Gastrocnemius medialis (tissue), 4 donors: ENCODE results near the gene PDE6H. TPM values are rescaled to one million over a fixed set of nuclear protein-coding genes. Genes with fewer than 3 reads are reported as not detected.
A peak's percentile ranks its signal among the peaks of the same experiment; 100 is the strongest.

Experiments
- ATAC-seq, 2 donors: fragments of 150-250 bp; one replicate each; pipeline ENCODE4 v1.9.1; 2016
- DNase-seq, 2 donors: peaks; one replicate each; pipeline ENCODE4 v3.0.0-alpha.2; 2019
- H3K27ac ChIP-seq, 4 donors: fragments of 200-600 bp; sonication (generic); 1 replicate in 1 of 4; 2 replicates in 3 of 4; pipeline ENCODE4 v1.5.1; 2016 to 2018; ENCODE audit warnings: mild to moderate bottlenecking in 2 of 4, moderate library complexity in 1 of 4
- H3K27me3 ChIP-seq, 3 donors: fragments of 200-600 bp; sonication (generic) in 2 of 3; 1 replicate in 1 of 3; 2 replicates in 2 of 3; pipeline versions ENCODE4 v1.5.1 to v1.6.0; 2016 to 2019; ENCODE audit warnings: mild to moderate bottlenecking in 1 of 3, moderate library complexity in 1 of 3
- H3K36me3 ChIP-seq, 2 donors: fragments of 200-600 bp; sonication (generic) in 1 of 2; one replicate each; pipeline ENCODE4 v1.5.1; 2017 to 2018
- H3K4me1 ChIP-seq, 2 donors: fragments of 200-600 bp; sonication (generic) in 1 of 2; one replicate each; pipeline ENCODE4 v1.5.1; 2016 to 2017; ENCODE audit warnings: mild to moderate bottlenecking in 2 of 2
- H3K4me3 ChIP-seq, 4 donors: fragments of 200-600 bp; sonication (generic) in 3 of 4; 1 replicate in 1 of 4; 2 replicates in 3 of 4; pipeline ENCODE4 v1.5.1; 2016 to 2019; ENCODE audit warnings: mild to moderate bottlenecking in 2 of 4
- H3K9me3 ChIP-seq, 3 donors: fragments of 200-600 bp; sonication (generic) in 2 of 3; 1 replicate in 1 of 3; 2 replicates in 2 of 3; pipeline ENCODE4 v1.5.1; 2016 to 2019
- CTCF ChIP-seq, 5 experiments: fragments of 450-650 bp in 3 of 5; fragments of 200-600 bp in 2 of 5; sonication (generic) in 2 of 5; IDR thresholded peaks in 4 of 5; conservative IDR thresholded peaks in 1 of 5; 1 replicate in 4 of 5; 2 replicates in 1 of 5; pipeline ENCODE4 v1.5.1; 2016 to 2019; ENCODE audit warnings: antibody characterized with exemption in 5 of 5, mild to moderate bottlenecking in 3 of 5, moderate library complexity in 3 of 5
- POLR2A ChIP-seq, 2 donors: fragments of 450-650 bp; IDR thresholded peaks; one replicate each; pipeline ENCODE4 v1.6.1; 2017; ENCODE audit warnings: antibody characterized with exemption in 2 of 2, mild to moderate bottlenecking in 2 of 2, moderate library complexity in 2 of 2
- in situ Hi-C, 4 donors: fragments of 200-750 bp; cut with MboI; loops; one replicate each; pipeline versions ENCODE4 v1.15.0 to v1.8.0; 2017; ENCODE audit warnings: low sequenced_read_pairs in 4 of 4
- intact Hi-C: fragments of 100-400 bp; cut with DNase I; formaldehyde crosslinking; loops from one replicate; pipeline ENCODE4 v1.15.1; 2023; ENCODE audit warnings: low total_unique reads
- total RNA-seq, 4 donors: library from RNA; depleted of rRNA; stranded (reverse); fragments of >200 nt; gene quantifications; one replicate each; pipeline versions ENCODE4 v1.1.0 to v1.2.3, GENCODE V29; 2016

The PDE6H gene
- total RNA-seq, 4 donors from 2014 or later: not detected

GRCh38 chr12:14948672-14949071 lies 24.2 kb upstream of the PDE6H start:
- peaks cover 7 to 19% of the 10 kb centered on the region in 2 donors for H3K4me1 ChIP-seq
- no peaks in the 10 kb centered on the region for H3K9me3 ChIP-seq
- no peak overlapping the region for H3K4me3 ChIP-seq
- DNase-seq (peak; percentile 9 to 25), ATAC-seq (peak; percentile 73 to 86)
- no peaks in the 10 kb centered on the region for H3K27me3 ChIP-seq
- TF ChIP-seq POLR2A (IDR thresholded peaks at IDR 0.05): peak; percentile 28 to 43
- no peak for TF ChIP-seq CTCF (IDR thresholded peaks at IDR 0.05 in 4 of 5, conservative IDR thresholded peaks at IDR 0.05 in 1 of 5)
- in situ Hi-C loops (no loop called here), intact Hi-C loops (no loop called here)
- peak overlapping the region; percentile 59 to 76 (median 68) for H3K27ac ChIP-seq
- H3K36me3 ChIP-seq: no peaks in the 10 kb centered on the region

DNA sequence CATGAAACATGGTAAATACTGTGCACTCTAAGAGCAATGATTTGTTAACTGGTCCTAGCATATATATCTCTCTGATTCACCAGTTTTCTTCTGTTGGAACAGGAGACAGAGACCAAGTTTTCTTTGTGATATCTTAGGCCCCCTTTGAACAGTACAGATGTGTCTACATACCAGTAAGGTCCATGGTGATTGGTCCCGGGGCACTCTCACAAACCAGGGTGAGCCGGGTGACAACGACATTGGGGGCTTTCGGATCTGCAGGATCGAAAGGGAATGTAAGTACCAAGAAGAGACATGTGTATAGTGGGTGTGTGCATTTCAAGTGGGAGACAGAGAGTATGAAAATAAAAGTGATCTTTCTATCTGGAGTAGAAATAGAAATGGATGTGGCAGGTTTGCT lies 23.2 kb upstream of the PDE6H start:
- Histone ChIP-seq H3K27ac (peak overlapping the region; percentile 59 to 76 (median 68)), H3K9me3 (no peaks in the 10 kb centered on the region), H3K36me3 (no peaks in the 10 kb centered on the region), H3K4me1 (peaks cover 7 to 24% of the 10 kb centered on the region in 2 donors), H3K4me3 (no peak overlapping the region), H3K27me3 (no peaks in the 10 kb centered on the region)
- DNase-seq: no peak
- ATAC-seq: no peak
- TF ChIP-seq CTCF (IDR thresholded peaks at IDR 0.05 in 4 of 5, conservative IDR thresholded peaks at IDR 0.05 in 1 of 5) (no peak), POLR2A (IDR thresholded peaks at IDR 0.05) (no peak)
- intact Hi-C loops (loop anchor here (5.0 kb wide), 1 partner anchor 47 kb away; no protein-coding TSS in a partner anchor), in situ Hi-C loops (no loop called here)

GRCh38 chr12:14950421-14950820 lies 22.4 kb upstream of the PDE6H start:
- Histone ChIP-seq H3K4me1 (peaks cover 7 to 24% of the 10 kb centered on the region in 2 donors), H3K36me3 (no peaks in the 10 kb centered on the region), H3K4me3 (no peak overlapping the region), H3K27ac (peak overlapping the region; percentile 59 to 76 (median 68)), H3K9me3 (no peaks in the 10 kb centered on the region), H3K27me3 (no peaks in the 10 kb centered on the region)
- intact Hi-C loops (loop anchor here (5.0 kb wide), 1 partner anchor 48 kb away; no protein-coding TSS in a partner anchor), in situ Hi-C loops (no loop called here)
- no peak for ATAC-seq
- no peak for DNase-seq
- TF ChIP-seq CTCF (IDR thresholded peaks at IDR 0.05 in 4 of 5, conservative IDR thresholded peaks at IDR 0.05 in 1 of 5): no peak
- TF ChIP-seq POLR2A (IDR thresholded peaks at IDR 0.05): no peak

- H3K9me3 ChIP-seq: no peaks in the 10 kb centered on the region
- no peak for TF ChIP-seq POLR2A (IDR thresholded peaks at IDR 0.05)
- TF ChIP-seq CTCF (IDR thresholded peaks at IDR 0.05 in 4 of 5, conservative IDR thresholded peaks at IDR 0.05 in 1 of 5): no peak
- in situ Hi-C loops (no loop called here), intact Hi-C loops (loop anchor here (5.0 kb wide), 1 partner anchor 49 kb away; no protein-coding TSS in a partner anchor)
- DNase-seq (no peak), ATAC-seq (no peak)
- H3K27ac ChIP-seq: peak overlapping the region; percentile 59 to 76 (median 68)
- H3K4me1 ChIP-seq: peaks cover 7 to 24% of the 10 kb centered on the region in 2 donors
- H3K4me3 ChIP-seq: no peak overlapping the region
- H3K27me3 ChIP-seq: no peaks in the 10 kb centered on the region
- H3K36me3 ChIP-seq: no peaks in the 10 kb centered on the region
Measured at GRCh38 chr12:14950982-14951746, 21.7 kb upstream of the PDE6H start.
